HK-2 (cell line): ENCODE measurements around the gene LHFPL2.
A peak's percentile ranks its signal among the peaks of the same experiment; 100 is the strongest.

Experiments used
- DNase-seq: peaks from one replicate; pipeline ENCODE4 v3.0.0-alpha.2; 2018; ENCODE audit not compliant: unreplicated experiment

The LHFPL2 gene

GRCh38 chr5:78666041-78666444, 17.5 kb upstream of the LHFPL2 start:
- DNase-seq = no peak

DNA sequence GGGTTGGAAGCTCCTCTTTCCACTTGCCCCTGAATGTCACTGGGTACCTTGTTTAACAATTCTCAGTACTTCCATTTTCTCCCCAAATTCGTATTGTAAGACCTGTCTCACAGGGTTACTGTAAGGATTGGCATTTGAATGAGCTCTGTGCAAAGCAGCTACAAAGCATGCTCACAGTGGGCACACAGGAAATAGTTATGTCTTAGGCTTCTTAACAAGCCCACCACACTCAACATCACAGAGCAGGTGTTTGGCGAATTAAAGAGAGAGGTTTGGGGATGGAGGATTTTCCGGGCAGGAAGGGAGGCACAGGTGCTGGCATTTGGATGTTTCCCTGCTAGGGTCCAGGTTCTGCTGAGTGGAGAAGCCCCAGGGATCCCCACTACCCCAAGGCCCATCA, 17.0 kb upstream of the LHFPL2 start:
- DNase-seq = no peak

DNA sequence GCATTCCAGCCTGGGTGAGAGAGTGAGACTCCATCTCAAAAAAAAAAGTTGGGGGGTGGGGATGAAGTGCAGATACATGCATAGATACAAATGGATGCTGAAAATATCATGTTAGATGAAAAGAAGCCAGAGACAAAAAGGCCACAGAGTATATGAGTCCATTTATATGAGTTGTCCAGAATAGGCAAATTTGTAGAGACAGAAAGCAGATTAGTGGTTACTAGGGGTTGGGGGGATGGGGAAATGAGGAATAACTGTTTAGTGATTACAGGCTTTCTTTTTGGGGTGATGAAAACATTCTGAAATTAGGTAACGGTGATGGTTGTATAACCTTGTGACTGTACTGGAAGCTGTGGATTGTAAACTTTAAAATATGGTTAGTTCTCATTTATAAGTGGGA, 13.8 kb upstream of the LHFPL2 start:
- DNase-seq = no peak

DNA sequence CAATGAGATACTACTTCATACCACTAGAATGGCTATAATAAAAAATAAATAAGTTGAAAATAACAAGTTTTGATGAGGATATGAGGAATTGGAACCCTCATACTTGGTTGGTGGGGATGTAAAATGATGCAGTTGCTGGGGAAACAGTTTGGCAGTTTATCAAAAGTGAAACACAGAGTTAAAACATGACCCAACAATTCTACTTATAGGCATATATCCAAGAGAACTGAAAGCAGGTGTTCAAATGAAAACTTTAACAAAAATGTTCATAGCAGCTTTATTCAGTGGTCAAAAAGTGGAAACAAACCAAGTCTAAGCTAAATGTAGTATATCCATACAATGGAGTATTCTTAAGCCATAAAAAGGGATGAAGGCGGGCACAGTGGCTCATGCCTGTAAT, 13.1 kb upstream of the LHFPL2 start:
- DNase-seq = no peak

DNA sequence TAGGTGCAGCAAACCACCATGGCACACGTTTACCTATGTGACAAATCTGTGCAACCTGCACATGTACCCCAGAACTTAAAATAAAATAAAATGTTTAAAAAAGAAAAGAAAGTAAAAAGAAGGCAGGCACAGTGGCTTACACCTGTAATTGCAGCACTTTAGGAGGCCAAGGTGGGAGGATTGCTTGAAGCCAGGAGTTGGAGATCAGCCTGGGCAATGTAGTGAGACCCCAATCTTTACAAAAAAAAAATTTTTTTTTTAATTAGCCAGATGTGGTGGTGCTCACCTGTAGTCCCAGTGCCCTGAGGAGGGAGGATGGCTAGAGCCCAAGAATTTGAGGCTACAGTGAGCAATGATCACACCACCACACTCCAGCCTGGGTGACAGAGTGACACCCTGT, 12.5 kb upstream of the LHFPL2 start:
- no peak for DNase-seq

DNA sequence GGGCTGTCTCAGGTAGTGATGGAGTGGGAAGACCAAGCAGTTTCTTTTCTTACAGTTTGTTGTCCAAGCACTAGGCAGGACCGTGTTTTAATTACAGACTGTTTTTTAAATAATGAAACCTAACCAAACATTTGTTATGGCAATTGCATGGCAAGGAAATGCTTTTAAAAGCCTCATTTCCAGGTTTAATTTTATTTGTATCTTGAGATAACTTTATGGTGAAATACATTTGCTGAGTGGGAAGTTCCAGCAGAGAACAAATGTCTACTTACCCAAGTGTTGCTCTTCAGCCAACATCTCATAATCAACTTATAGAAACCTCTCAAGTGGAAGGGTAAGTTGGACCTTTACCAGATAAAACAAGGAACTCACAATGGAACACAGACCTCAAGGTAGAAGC, 11.8 kb upstream of the LHFPL2 start:
- no peak for DNase-seq

- DNase-seq = no peak
These were observed 11.1 kb upstream of the LHFPL2 start for GRCh38 chr5:78659714-78660113.

GRCh38 chr5:78659114-78659513, 10.5 kb upstream of the LHFPL2 start:
- no peak for DNase-seq

- DNase-seq = no peak
These were observed 8.6 kb upstream of the LHFPL2 start for GRCh38 chr5:78657201-78657600.

- no peak for DNase-seq
These were observed 7.2 kb upstream of the LHFPL2 start for GRCh38 chr5:78655746-78656290.

- no peak for DNase-seq
These were observed 5.8 kb upstream of the LHFPL2 start for GRCh38 chr5:78654386-78654785.

- DNase-seq = no peak
These were observed 5.3 kb upstream of the LHFPL2 start for GRCh38 chr5:78653681-78654366.

- DNase-seq = no peak
These were observed 4.5 kb upstream of the LHFPL2 start for GRCh38 chr5:78653031-78653430.

DNA sequence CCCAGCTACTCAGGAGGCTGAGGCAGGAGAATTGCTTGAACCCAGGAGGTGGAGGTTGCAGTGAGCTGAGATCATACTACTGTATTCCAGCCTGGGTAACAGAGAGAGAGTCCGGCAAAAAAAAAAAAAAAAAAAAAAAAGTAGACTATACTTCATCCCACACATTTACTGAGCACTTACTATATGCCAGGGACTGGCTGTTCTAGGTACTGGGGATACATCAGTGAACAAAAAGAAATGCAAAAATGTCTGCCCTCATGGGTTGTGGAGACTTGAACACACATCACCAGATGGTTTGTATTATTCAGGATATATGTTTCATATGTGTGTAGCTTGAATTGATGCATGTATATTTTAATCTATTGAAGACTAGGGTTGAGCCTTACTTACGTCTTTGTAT, 2.9 kb upstream of the LHFPL2 start:
- DNase-seq = no peak

- DNase-seq = no peak
These were observed 2.0 kb upstream of the LHFPL2 start for GRCh38 chr5:78650531-78650930.

DNA sequence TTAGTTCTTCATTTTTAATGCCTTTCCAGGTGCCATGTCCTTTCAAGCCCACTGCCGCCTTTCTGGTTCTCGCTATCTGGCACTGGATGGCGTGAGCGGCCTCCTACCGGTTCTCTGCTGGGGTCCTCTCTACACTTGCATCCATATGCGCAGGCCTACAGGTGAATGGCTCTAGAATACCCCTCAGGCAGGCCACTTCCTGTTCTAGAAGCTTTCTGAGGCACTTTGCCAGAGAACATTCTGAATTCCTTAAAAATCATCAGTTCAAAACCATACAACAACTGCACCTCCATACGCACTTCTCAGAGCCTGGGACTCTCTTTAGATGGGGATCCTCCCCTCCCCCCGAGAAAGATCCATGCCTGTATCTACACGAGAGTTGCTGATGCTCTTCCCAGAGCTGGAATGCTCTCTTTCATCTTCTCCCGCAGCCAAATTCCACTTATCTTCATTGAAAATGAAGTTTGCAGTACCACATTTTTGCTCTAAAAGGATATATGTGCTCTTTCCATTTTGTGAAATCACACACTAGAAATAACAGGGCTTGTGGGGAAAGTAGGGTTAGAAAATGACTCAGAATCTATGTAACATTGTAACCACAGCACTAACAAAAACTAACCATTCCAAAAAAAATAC, 1.4 kb upstream of the LHFPL2 start:
- no peak for DNase-seq

GRCh38 chr5:78649211-78649695, 681 bp upstream of the LHFPL2 start:
- DNase-seq = no peak

DNA sequence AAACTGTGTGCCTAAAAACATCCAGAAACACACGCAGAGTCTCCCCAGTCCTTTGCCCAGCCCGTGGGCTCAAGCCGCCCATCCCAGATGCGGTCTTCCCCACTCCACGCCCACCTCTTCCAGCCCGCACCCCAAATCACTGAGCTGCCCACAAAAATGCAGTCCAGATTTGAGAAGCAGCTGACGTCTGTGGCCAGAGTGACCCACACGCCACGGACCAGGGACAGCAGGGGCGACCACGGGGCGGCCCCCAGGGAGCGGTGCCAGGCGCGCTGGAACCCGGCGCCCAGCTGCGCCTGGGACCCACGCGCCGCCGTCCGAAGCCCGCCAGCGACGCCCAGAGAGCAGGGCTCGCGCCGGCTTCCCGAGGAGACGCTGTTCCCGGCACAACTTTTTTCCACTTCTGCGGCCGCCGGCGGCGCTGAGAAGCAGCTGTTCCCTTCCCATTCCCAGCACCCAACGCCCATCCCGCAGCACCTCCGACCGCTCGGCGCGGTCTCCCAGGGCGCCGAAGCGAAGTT, 674 bp downstream of the LHFPL2 start:
- DNase-seq = peak; percentile 53

DNA sequence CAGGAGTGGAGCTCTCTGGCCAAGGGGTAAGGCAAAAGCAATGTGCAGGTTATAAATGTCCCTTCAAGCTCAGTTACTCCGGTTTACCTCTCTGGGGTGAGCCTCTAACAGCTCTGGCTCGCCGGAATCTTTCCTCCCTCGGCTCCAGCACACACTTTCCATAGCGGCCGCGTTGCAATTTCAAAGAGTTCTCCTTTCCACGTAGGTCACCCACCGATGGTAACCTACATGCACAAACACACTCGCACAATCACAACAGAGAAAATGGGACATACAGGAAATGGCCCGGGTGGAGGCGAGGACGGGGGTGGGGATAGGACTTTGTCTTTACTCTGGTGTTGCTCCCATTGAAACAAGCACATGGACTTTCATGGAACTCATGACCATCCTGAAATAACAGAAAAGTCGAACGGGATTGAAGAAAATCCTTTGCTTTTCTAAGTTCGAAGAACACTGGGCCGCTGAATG, 1.2 kb downstream of the LHFPL2 start:
- peak; percentile 37 for DNase-seq

DNA sequence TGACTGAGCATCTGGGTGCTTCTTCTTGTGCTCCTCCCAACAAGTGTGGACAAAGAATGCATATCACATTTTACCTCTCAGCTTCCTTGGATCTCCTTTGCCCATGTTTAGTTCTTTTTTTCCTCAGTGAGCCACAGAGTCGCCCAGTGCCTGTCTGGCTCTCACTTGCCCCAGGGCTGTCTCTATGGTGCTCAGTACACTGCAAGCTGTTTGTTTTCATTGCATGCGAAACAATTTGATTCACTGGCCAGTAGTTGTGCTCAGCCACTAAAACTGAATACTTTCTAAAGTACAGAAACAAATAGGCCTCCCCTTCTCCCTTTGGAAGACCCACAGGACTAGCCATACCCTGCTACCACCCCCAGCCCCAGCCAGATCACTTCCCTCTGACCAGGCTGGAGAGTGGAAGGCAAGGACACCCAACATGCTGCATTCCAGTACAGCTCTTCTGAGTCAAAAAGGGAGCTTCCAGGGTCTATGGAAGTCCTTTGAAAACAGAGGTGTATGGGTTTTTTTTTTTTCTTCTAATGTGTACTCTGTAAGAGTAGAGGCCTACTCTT, 3.8 kb downstream of the LHFPL2 start:
- no peak for DNase-seq

DNA sequence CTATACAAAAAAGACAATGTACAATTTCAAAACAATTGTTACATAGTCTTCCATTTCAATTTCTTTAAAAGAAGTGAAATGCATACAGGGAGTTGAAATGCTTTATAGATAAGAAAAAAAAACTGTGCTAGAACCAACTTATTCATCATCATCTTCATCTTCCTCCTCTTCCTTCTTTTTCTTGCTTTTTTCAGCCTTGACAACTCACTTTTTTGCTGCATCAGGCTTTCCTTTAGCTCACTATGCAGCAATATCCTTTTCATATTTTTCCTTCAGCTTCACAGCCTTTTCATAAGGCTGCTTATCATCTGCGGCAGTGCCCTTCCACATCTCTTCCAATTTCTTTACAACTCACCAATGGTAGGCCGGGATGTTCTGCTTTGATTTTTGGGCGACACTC, 4.4 kb downstream of the LHFPL2 start:
- DNase-seq = no peak

GRCh38 chr5:78642701-78643100, 5.9 kb downstream of the LHFPL2 start:
- DNase-seq = no peak
